Astrocyte of the cerebellum (primary cell): Measurements from ENCODE around the gene SERPINA12.

Experiments
- DNase-seq: peaks from one replicate; pipeline ENCODE4 v3.0.0-alpha.2; 2011; ENCODE audit warnings: low read depth
- H3K4me3 ChIP-seq: 2 replicates; pipeline ENCODE4 v1.5.1; 2011; ENCODE audit warnings: mild to moderate bottlenecking, low read depth, low read length, moderate library complexity
- CTCF ChIP-seq: IDR thresholded peaks from 2 replicates; pipeline ENCODE4 v1.5.1; 2012; ENCODE audit warnings: low read length, low read depth, moderate library complexity, mild to moderate bottlenecking; ENCODE audit errors: missing control alignments
- in situ Hi-C: cut with HindIII; loops from 2 replicates; pipeline ENCODE4 v1.10.0; 2017; ENCODE audit warnings: low sequenced_read_pairs

The SERPINA12 gene

DNA sequence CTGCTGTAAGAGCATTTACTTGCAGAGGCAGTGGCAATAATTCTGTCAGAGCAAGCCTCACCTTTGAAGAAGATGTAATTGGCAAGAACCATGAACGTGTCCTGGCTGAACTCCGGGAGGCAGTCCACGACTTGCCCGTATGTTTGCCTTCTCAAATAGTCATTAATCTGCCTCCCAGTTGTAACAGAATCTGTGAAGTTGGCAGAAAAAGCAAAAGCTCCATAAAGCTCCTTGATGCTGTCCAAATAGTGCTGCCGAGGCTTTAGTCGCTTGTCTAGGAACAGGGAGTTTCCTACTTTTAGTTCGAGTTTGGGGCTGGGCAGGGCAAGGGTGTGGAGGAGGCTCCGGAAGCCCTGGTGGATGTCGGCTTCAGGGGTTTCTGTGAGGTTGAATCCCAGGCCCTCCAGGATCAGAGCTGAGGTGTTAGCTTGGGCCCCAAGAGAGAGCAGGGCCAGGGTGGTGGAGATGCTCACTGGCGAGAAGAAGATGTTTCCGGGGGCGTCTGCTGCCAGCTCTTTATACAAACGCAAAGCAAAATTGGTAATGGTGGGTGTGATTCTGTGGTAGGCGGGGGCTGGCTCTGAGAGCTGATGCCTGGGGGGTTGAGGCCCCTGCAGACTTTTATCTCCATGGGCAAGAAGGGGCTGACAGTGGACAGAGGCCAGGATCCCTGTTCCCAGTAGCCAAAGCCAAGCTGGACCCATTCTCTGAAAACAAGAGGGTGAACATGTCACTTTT, 61.0 kb downstream of the SERPINA12 start:
- TF ChIP-seq CTCF, result no peak
- no peak for DNase-seq
- H3K4me3 ChIP-seq, result no peak overlapping the region
- in situ Hi-C loops, result no loop called here

GRCh38 chr14:94447206-94447605, 62.1 kb downstream of the SERPINA12 start:
- TF ChIP-seq CTCF, result no peak
- no peak overlapping the region for H3K4me3 ChIP-seq
- in situ Hi-C loops, result no loop called here
- DNase-seq, result no peak

DNA sequence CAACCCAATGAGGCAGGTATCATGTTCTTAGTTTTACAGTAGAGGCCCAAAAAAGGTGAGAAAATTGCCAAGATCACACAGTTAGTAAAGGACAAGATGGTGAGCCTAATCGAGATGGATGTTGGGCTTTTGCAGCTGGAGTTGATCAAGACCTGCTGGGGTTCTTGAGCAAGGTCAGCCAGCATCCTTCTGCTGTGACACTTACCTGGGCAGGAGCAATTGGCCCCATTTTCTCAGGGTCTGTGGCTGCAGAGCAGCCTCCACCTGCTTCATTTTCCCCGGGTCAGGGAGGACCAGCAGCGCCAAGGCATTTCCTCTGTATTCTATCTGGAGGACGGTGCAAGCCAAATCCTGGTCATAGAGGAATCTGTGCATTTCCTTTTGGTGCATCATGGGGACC, 63.1 kb downstream of the SERPINA12 start:
- TF ChIP-seq CTCF, result no peak
- no peak overlapping the region for H3K4me3 ChIP-seq
- DNase-seq, result no peak
- in situ Hi-C loops, result no loop called here

GRCh38 chr14:94445003-94445402, 64.3 kb downstream of the SERPINA12 start:
- H3K4me3 ChIP-seq, result no peak overlapping the region
- TF ChIP-seq CTCF, result no peak
- in situ Hi-C loops, result no loop called here
- no peak for DNase-seq

DNA sequence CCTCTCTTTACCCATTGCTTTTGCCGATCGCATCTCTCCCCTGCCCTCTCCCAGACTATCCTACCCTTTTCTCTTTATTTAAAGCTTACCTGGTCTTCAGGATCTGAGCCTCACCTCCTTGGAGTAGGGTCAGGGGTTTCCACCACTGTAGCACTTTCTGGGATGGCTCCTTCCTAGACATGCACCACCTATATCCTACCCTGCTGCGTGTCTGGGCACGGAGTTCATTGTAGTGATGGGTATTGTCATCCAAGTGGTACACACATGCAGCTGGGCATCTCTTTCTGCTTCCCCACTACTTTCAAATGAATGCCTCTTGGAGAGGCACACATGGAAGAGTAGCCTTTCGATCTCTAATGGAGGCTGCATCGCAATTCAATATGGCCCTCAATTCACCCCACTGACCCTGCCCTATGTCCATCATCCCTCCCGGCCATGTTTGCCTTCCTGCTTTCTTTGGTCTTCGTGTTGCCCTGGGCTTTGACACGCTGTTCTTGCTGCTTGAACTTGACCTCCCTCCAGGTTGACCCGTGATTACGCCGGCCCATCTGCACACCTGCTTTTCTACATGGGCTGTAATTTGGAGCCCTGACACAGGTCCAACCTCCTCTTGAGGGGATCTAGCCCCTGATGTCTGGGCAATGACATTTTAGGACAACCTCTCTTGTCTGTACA, 67.6 kb downstream of the SERPINA12 start:
- in situ Hi-C loops, result no loop called here
- no peak overlapping the region for H3K4me3 ChIP-seq
- no peak for TF ChIP-seq CTCF
- no peak for DNase-seq

- in situ Hi-C loops, result no loop called here
- DNase-seq, result no peak
- no peak for TF ChIP-seq CTCF
Measured at GRCh38 chr14:94441130-94441529, 68.1 kb downstream of the SERPINA12 start.

More at GRCh38 chr14:94441130-94441529, 68.1 kb downstream of the SERPINA12 start:
- H3K4me3 ChIP-seq, result no peak overlapping the region
